LNCAP (cell line): Measurements from ENCODE around the gene EVC.

ENCODE experiments used
- TF ChIP-seq, protein P1 (sequence below): fragments of 450-650 bp; IDR thresholded peaks from 2 replicates; pipeline ENCODE4 v1.5.1; 2017; ENCODE audit warnings: mild to moderate bottlenecking

Gene EVC

DNA sequence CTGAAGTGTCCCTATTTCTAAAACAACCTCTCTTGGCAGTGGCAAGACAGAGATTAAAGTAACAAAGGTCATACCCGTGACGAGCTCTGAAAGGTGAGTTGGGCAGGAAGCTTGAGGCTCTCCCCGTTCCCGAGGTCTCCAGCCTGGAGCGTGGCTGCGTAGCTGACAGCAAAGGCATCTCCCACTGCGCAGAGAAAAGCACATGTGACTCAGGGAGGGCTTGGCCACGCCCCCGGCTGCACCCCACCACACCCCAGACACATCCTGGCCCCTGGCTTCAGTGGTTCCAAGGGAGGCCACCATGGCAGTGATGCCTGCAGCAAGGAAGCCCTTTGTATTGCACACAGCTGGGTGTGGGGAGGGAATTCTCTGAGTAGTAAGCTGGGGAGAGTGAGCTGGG, 25.7 kb upstream of the EVC start:
- TF ChIP-seq, protein P1, sequence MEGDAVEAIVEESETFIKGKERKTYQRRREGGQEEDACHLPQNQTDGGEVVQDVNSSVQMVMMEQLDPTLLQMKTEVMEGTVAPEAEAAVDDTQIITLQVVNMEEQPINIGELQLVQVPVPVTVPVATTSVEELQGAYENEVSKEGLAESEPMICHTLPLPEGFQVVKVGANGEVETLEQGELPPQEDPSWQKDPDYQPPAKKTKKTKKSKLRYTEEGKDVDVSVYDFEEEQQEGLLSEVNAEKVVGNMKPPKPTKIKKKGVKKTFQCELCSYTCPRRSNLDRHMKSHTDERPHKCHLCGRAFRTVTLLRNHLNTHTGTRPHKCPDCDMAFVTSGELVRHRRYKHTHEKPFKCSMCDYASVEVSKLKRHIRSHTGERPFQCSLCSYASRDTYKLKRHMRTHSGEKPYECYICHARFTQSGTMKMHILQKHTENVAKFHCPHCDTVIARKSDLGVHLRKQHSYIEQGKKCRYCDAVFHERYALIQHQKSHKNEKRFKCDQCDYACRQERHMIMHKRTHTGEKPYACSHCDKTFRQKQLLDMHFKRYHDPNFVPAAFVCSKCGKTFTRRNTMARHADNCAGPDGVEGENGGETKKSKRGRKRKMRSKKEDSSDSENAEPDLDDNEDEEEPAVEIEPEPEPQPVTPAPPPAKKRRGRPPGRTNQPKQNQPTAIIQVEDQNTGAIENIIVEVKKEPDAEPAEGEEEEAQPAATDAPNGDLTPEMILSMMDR: no peak

DNA sequence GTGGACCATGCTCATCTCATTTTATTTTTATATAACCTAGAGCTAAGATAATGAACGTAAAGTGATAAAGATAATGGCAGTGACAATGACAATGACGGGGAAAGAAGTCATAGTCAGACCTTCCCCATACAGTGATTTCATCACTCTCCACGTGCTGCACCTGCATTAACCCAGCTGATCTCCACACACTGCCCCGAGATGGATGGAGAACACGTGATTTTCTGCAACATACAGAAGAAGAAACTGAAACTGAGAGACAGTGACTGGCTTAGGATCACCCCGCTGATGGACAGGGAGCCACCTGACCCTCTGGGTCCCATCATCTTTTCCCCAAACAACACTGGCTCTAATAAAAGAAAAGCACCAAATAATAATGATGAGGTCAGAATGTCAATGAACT, 24.7 kb upstream of the EVC start:
- TF ChIP-seq, protein P1: no peak

DNA sequence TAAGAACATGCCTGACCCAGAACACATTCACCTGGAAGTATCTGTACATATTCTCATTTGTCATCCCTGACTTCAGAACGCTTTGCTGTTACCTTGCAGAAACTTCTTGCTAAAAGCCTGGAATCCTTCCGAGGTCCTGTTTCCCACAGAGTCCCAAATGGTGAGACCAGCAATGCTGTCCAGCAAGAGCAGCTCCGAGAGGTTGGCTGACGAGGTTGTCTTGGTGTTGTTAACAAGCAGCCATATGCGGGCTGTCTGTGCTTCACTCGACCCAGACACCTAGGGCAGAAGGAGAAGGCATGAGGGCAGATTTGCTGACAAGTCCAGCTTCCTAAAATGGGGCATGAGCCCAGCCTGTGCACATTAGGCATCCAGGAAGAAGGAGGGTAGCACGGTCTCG, 21.9 kb upstream of the EVC start:
- TF ChIP-seq, protein P1: no peak

- TF ChIP-seq, protein P1: no peak
Measured at GRCh38 chr4:5691491-5692132, 19.4 kb upstream of the EVC start.

DNA sequence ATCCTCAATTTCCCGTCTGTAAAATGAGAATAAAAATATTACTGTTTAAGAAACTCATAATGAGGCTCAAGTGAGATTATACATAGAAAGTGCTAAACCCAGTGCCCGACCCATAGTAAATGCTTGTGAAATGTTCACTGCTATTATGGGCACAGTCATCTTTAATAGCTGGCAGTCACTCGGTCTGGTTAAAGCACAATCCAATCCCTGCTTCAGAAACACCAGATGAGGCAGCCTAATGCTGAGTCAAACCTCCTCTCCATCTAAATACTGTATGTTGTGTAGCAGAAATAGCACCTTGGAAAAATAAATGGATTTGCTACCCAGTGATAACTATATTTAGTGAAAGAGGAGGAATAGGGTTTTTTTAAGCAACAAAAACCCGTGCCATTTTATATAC, 17.1 kb upstream of the EVC start:
- TF ChIP-seq, protein P1: no peak

GRCh38 chr4:5696341-5696740, 14.7 kb upstream of the EVC start:
- TF ChIP-seq, protein P1: no peak

DNA sequence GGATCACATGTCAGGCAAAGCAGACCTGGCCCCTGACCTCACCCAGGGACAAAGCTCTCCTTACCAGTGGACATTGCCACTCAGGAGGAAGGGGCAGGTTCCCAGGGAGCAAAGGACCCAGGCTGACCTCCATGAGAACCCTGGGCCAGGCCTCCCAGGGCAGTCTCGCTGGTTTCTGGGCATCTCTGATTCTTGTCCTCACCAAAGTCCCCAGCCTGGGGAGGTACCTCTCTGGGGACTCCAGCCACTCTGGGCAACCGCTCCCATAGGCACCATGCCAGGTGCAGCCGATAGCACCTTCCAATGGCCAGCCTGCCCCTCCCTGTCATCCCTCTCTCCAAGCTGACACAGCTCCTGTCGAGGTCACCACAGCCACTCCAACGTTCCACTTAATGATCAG, 10.5 kb upstream of the EVC start:
- TF ChIP-seq, protein P1: no peak

DNA sequence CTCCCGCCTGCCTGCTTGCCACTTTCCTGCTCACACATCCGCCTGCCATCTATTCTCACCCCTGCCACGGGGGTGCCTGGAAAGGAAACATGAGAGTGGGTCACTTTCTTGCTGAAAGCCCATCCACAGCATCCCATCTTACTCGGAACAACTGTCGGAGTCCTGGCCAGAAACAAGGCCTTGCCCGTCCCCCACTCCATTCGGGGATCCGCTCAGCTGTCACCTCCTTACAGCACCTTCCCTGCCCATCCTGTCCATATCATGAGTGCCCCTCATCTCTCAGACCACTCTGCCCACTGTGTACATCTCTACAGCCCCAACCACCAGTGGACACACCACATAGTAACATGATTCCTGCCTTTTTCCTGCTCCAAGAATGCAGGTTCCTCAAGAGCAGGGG, 9.0 kb upstream of the EVC start:
- TF ChIP-seq, protein P1: no peak
